HepG2 (cell line): ENCODE measurements around the gene CNPY4. TPM values are rescaled to one million over a fixed set of nuclear protein-coding genes. Genes with fewer than 3 reads are reported as not detected.

Experiments
- ATF2 ChIP-seq: sonication (generic); formaldehyde crosslinking; IDR thresholded peaks from 2 replicates; pipeline ENCODE4 v1.4.0; 2020; ENCODE audit warnings: missing genetic modification reagents
- GZF1 ChIP-seq: sonication (generic); formaldehyde crosslinking; IDR thresholded peaks from 2 replicates; pipeline ENCODE4 v1.5.1; 2020; ENCODE audit warnings: mild to moderate bottlenecking, missing genetic modification reagents
- JARID2 ChIP-seq: sonication (generic); formaldehyde crosslinking; IDR thresholded peaks from 2 replicates; pipeline ENCODE4 v1.8.1; 2023; ENCODE audit warnings: missing genetic modification reagents, inconsistent platforms; ENCODE audit not compliant: insufficient replicate concordance
- JUNB ChIP-seq: sonication (generic); formaldehyde crosslinking; IDR thresholded peaks from 2 replicates; pipeline ENCODE4 v1.8.0; 2022; ENCODE audit warnings: missing genetic modification reagents, mild to moderate bottlenecking, borderline replicate concordance
- KDM3A ChIP-seq: IDR thresholded peaks from 2 replicates; pipeline ENCODE4 v1.6.1; 2018; ENCODE audit warnings: low read depth, missing compliant biosample characterization
- MATR3 ChIP-seq: sonication (generic); formaldehyde crosslinking; IDR thresholded peaks from 2 replicates; pipeline ENCODE4 v1.4.0; 2020; ENCODE audit warnings: missing genetic modification reagents
- MYNN ChIP-seq: sonication (generic); formaldehyde crosslinking; IDR thresholded peaks from 2 replicates; pipeline ENCODE4 v1.4.0; 2020; ENCODE audit warnings: mild to moderate bottlenecking, low read depth, missing genetic modification reagents
- RFX5 ChIP-seq: IDR thresholded peaks from 2 replicates; pipeline ENCODE4 v1.6.1; 2011; ENCODE audit warnings: low read depth, low read length, improper control_type of control experiment
- SALL1 ChIP-seq: sonication (generic); formaldehyde crosslinking; IDR thresholded peaks from 2 replicates; pipeline ENCODE4 v1.8.0; 2022; ENCODE audit warnings: mild to moderate bottlenecking, missing genetic modification reagents
- SOX5 ChIP-seq: IDR thresholded peaks from 2 replicates; pipeline ENCODE4 v1.6.1; 2016; ENCODE audit warnings: borderline replicate concordance
- TAF15 ChIP-seq: fragments of 200-400 bp; formaldehyde crosslinking; IDR thresholded peaks from one replicate; pipeline ENCODE4 v1.6.1; 2018; ENCODE audit warnings: mild to moderate bottlenecking, low read depth, low read length; ENCODE audit not compliant: poor library complexity, severe bottlenecking
- ZBTB39 ChIP-seq: sonication (generic); formaldehyde crosslinking; IDR thresholded peaks from 2 replicates; pipeline ENCODE4 v1.5.0; 2020; ENCODE audit warnings: missing genetic modification reagents
- ZBTB42 ChIP-seq: sonication (generic); formaldehyde crosslinking; IDR thresholded peaks from 2 replicates; pipeline ENCODE4 v1.5.0; 2020; ENCODE audit warnings: mild to moderate bottlenecking, missing genetic modification reagents
- ZKSCAN5 ChIP-seq: sonication (generic); formaldehyde crosslinking; IDR thresholded peaks from 2 replicates; pipeline ENCODE4 v1.5.1; 2020; ENCODE audit warnings: mild to moderate bottlenecking, missing genetic modification reagents
- ZNF205 ChIP-seq: IDR thresholded peaks from 2 replicates; pipeline ENCODE4 v1.6.1; 2018; ENCODE audit warnings: missing biosample characterization, missing genetic modification reagents
- ZNF318 ChIP-seq: sonication (generic); formaldehyde crosslinking; IDR thresholded peaks from 2 replicates; pipeline ENCODE4 v1.4.0; 2020; ENCODE audit warnings: mild to moderate bottlenecking, missing genetic modification reagents
- ZNF34 ChIP-seq: sonication (generic); formaldehyde crosslinking; IDR thresholded peaks from 2 replicates; pipeline ENCODE4 v1.4.0; 2020; ENCODE audit warnings: mild to moderate bottlenecking, missing genetic modification reagents, borderline replicate concordance
- ZNF550 ChIP-seq: sonication (generic); formaldehyde crosslinking; IDR thresholded peaks from 2 replicates; pipeline ENCODE4 v1.4.0; 2020; ENCODE audit warnings: mild to moderate bottlenecking, missing genetic modification reagents, borderline replicate concordance
- polyA plus RNA-seq, 8 experiments: library from polyadenylated mRNA; depleted of rRNA in 3 of 8; stranded (reverse) in 7 of 8; unstranded in 1 of 8; fragments of >200 nt; fragmentation: Illumina TruSeq in 4 of 8; extraction: Trizol in 4 of 8; gene quantifications; 2 replicates each; pipeline versions ENCODE4 v1.2.1 to v1.2.3, GENCODE V29; 2011 to 2016; ENCODE audit warnings: low read depth in 4 of 8, missing spikeins in 1 of 8, mixed read lengths in 1 of 8; ENCODE audit not compliant: insufficient read depth in 1 of 8
- total RNA-seq, 5 experiments: library from RNA; depleted of rRNA; stranded (reverse); fragments of >200 nt; fragmentation: Illumina TruSeq; extraction: Trizol; gene quantifications; 2 replicates each; pipeline ENCODE4 v1.2.3, GENCODE V29; 2016; ENCODE audit warnings: low read depth in 1 of 5

Gene CNPY4
- total and polyA plus RNA-seq, 2 of the 13 experiments (the other 11 are each of a cell fraction or from before 2014, with no cell fraction given), result 6.2 to 12.7 TPM

GRCh38 chr7:100158229-100159098, 39.0 kb downstream of the CNPY4 start, which contains the start of gene TRAPPC14 (continued):
- TF ChIP-seq ZBTB39 (no peak), ZBTB42 (CRISPR knock-in tag) (no peak), JARID2 (CRISPR knock-in tag) (peak; percentile 46), ZNF550 (CRISPR knock-in tag) (no peak), ATF2 (peak; percentile 67; the same call in 1 of the 2 replicates), MATR3 (CRISPR knock-in tag) (no peak), ZNF318 (CRISPR knock-in tag) (no peak), ZNF34 (CRISPR knock-in tag) (peak; percentile 81; the same call in 1 of the 2 replicates), GZF1 (no peak), SOX5 (CRISPR knock-in tag) (peak; percentile 18; the same call in 1 of the 2 replicates), MYNN (CRISPR knock-in tag) (no peak), RFX5 (no peak), ZKSCAN5 (no peak), TAF15 (peak; percentile 56), SALL1 (CRISPR knock-in tag) (peak; percentile 75), KDM3A (CRISPR knock-in tag) (peak; percentile 41; the same call in 1 of the 2 replicates), ZNF205 (CRISPR knock-in tag) (peak; percentile 23; the same call in 1 of the 2 replicates), JUNB (CRISPR knock-in tag) (no peak)
